Subcutaneous adipose tissue (tissue), 4 donors: ENCODE results near the gene CALR. TPM values are rescaled to one million over a fixed set of nuclear protein-coding genes. Genes with fewer than 3 reads are reported as not detected.

Experiments used
- total RNA-seq, 4 donors: library from RNA; depleted of rRNA; stranded (reverse); fragments of >200 nt; gene quantifications; one replicate each; pipeline ENCODE4 v1.1.0, GENCODE V29; 2016
- TF ChIP-seq, protein P1 (sequence below): fragments of 450-650 bp; IDR thresholded peaks from one replicate; pipeline ENCODE4 v1.5.1; 2016; ENCODE audit warnings: low read depth, mild to moderate bottlenecking, control low read depth, antibody characterized with exemption, moderate library complexity

Gene CALR
- total RNA-seq, 4 donors from 2014 or later = 222 to 414 (median 307) TPM

DNA sequence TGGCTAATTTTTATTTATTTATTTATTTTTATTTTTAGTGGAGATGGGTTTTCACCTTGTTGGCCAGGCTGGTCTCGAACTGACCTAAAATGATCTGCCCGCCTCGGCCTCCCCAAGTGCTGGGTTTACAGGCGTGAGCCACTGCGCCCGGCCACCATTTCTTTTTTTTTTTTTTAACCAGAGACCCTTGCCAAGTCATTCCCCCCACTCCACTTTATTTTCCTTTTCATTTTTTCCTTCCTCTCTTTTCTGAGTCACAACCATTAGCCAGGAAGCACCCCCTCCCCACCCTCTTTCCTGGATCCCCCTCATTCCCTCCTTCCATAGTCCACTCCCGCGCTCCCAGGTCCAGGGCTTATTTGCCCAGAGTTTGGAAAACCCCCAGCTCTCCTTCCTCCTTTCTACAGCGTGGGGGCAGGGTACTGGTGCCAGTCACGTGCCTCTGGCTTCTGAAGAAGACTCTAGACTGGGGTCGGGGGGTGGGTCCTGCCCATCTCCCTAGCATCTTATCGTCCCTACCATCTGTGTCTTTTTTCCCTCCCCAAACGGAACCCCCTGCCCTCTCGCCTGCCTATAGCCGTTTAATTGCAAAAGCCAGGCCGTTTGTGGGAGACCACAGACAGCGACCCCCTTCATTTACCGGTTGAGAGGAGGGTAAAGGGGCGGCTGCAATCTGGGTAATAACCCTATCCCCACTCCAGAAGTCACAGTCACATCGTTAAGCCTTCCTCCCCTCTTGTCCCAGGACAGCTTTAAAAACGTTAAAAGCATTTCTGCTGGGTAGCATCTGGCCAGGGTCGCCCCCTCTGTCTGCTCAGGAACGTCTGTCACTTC lies 1.1 kb upstream of the CALR start:
- TF ChIP-seq, protein P1, sequence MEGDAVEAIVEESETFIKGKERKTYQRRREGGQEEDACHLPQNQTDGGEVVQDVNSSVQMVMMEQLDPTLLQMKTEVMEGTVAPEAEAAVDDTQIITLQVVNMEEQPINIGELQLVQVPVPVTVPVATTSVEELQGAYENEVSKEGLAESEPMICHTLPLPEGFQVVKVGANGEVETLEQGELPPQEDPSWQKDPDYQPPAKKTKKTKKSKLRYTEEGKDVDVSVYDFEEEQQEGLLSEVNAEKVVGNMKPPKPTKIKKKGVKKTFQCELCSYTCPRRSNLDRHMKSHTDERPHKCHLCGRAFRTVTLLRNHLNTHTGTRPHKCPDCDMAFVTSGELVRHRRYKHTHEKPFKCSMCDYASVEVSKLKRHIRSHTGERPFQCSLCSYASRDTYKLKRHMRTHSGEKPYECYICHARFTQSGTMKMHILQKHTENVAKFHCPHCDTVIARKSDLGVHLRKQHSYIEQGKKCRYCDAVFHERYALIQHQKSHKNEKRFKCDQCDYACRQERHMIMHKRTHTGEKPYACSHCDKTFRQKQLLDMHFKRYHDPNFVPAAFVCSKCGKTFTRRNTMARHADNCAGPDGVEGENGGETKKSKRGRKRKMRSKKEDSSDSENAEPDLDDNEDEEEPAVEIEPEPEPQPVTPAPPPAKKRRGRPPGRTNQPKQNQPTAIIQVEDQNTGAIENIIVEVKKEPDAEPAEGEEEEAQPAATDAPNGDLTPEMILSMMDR = no peak

DNA sequence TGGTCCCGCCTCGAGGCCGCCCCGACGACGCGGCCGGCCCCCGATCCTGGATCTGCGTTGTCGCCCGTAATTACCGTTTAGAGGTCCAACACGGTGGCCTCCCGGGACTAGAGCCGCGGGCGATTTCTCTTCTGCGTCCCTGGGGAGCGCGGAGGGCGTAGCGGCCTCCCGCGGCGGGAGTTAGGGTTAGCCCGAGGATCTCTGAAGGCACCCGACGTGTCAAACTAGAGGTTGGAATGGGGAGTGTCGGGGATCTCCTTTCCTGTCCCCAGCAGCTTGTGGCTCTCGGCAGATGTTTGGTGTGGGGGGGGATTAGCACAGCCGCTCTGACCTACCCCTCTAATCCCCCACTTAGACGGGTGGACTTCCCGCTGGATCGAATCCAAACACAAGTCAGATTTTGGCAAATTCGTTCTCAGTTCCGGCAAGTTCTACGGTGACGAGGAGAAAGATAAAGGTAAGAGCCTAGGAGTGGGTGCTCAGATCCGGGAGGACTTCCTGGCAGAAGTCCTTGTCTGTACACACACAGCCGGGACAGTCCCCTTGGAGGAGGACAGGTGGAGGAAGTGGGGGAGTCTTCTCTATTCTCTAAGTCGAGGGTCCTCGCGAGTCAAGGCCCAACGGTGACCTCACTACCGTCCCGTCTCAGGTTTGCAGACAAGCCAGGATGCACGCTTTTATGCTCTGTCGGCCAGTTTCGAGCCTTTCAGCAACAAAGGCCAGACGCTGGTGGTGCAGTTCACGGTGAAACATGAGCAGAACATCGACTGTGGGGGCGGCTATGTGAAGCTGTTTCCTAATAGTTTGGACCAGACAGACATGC lies 581 bp downstream of the CALR start:
- TF ChIP-seq, protein P1 = no peak

DNA sequence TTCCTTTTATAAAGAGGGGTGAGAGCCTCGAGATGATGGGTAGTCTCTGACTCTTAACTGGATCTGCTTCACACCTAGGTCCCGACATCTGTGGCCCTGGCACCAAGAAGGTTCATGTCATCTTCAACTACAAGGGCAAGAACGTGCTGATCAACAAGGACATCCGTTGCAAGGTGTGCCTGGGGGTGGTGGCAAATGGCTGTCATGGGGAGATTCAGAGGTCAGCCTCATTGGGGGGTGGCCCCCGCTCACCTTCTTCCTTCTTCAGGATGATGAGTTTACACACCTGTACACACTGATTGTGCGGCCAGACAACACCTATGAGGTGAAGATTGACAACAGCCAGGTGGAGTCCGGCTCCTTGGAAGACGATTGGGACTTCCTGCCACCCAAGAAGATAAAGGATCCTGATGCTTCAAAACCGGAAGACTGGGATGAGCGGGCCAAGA lies 1.6 kb downstream of the CALR start:
- TF ChIP-seq, protein P1 = no peak

DNA sequence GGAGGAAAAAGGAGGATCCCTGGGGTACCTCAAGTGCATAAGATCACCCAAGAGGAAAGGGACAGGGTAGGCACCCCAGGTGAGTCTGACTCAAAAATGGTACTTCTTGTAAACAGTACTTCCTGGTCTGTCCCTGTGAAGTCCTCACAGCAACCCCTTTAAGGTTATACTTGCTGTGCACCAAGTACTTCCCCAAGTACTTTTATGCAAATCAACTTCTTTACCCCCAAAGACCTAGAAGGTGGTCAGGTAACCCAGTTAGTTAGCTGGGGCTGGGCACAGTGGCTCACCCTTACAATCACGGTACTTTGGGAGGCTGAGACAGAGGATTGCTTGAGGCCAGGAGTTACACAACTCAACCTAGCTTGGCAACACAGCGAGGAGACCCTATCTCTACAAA lies 2.5 kb downstream of the CALR start:
- TF ChIP-seq, protein P1 = no peak

DNA sequence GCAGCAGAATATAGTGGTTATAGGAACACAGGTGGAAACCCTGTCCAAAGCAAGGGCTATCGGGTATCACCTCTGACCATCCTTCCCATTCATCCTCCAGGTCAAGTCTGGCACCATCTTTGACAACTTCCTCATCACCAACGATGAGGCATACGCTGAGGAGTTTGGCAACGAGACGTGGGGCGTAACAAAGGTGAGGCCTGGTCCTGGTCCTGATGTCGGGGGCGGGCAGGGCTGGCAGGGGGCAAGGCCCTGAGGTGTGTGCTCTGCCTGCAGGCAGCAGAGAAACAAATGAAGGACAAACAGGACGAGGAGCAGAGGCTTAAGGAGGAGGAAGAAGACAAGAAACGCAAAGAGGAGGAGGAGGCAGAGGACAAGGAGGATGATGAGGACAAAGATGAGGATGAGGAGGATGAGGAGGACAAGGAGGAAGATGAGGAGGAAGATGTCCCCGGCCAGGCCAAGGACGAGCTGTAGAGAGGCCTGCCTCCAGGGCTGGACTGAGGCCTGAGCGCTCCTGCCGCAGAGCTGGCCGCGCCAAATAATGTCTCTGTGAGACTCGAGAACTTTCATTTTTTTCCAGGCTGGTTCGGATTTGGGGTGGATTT lies 5.1 kb downstream of the CALR start:
- TF ChIP-seq, protein P1 = no peak

DNA sequence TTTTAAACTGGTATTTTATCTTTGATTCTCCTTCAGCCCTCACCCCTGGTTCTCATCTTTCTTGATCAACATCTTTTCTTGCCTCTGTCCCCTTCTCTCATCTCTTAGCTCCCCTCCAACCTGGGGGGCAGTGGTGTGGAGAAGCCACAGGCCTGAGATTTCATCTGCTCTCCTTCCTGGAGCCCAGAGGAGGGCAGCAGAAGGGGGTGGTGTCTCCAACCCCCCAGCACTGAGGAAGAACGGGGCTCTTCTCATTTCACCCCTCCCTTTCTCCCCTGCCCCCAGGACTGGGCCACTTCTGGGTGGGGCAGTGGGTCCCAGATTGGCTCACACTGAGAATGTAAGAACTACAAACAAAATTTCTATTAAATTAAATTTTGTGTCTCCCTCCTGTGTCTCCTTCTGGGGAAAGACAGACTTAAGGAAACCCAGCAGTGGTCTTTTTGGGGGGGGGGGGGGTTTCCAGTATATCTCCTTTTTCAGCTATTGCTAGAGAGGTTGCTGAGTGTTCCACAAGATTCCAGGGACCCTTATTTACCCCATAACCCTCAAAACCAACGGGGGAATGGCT lies 5.8 kb downstream of the CALR start:
- TF ChIP-seq, protein P1 = no peak
